Activated naive CD8-positive, alpha-beta T cell treated with anti-CD3 and anti-CD28 coated beads for 36 hours (primary cell): ENCODE data around the gene MYPOP. TPM values are rescaled to one million over a fixed set of nuclear protein-coding genes. Genes with fewer than 3 reads are reported as not detected.

Source experiments
- DNase-seq: peaks from one replicate; pipeline ENCODE4 v3.0.0; 2021
- H3K27ac Mint-ChIP-seq: one replicate; pipeline ENCODE4 v1.8.0; 2022; ENCODE audit warnings: mild to moderate bottlenecking, moderate library complexity, mixed read lengths
- H3K27me3 Mint-ChIP-seq: one replicate; pipeline ENCODE4 v1.8.0; 2022; ENCODE audit warnings: mild to moderate bottlenecking, mixed read lengths
- H3K36me3 Mint-ChIP-seq: one replicate; pipeline ENCODE4 v1.8.0; 2021; ENCODE audit warnings: mild to moderate bottlenecking, mixed read lengths
- H3K4me1 Mint-ChIP-seq: one replicate; pipeline ENCODE4 v1.8.0; 2021; ENCODE audit warnings: mixed read lengths
- H3K4me3 Mint-ChIP-seq: one replicate; pipeline ENCODE4 v1.8.0; 2022; ENCODE audit warnings: mild to moderate bottlenecking, moderate library complexity, mixed read lengths
- H3K9me3 Mint-ChIP-seq: one replicate; pipeline ENCODE4 v1.8.0; 2022; ENCODE audit warnings: mixed read lengths
- total RNA-seq, 2 experiments: library from RNA; stranded (reverse); gene quantifications; one replicate each; pipeline ENCODE4 v1.2.3, GENCODE V29; 2021

MYPOP gene
- total RNA-seq, 2 experiments from 2014 or later: 3.9 TPM

- Mint-ChIP-seq H3K4me1 (peaks cover 4% of the 10 kb centered on the region), H3K27me3 (peaks cover 22% of the 10 kb centered on the region), H3K4me3 (no peak overlapping the region), H3K36me3 (no peaks in the 10 kb centered on the region), H3K9me3 (no peaks in the 10 kb centered on the region), H3K27ac (no peak overlapping the region)
- no peak for DNase-seq
Measured at GRCh38 chr19:45919678-45920077, 17.3 kb upstream of the MYPOP start.

- H3K4me3 Mint-ChIP-seq: no peak overlapping the region
- DNase-seq: no peak
- peaks cover 23% of the 10 kb centered on the region for H3K27me3 Mint-ChIP-seq
- H3K27ac Mint-ChIP-seq: no peak overlapping the region
- H3K36me3 Mint-ChIP-seq: no peaks in the 10 kb centered on the region
- H3K4me1 Mint-ChIP-seq: peaks cover 4% of the 10 kb centered on the region
- H3K9me3 Mint-ChIP-seq: no peaks in the 10 kb centered on the region
Measured at GRCh38 chr19:45918721-45919120, 16.3 kb upstream of the MYPOP start.

GRCh38 chr19:45917421-45918091 lies 15.1 kb upstream of the MYPOP start:
- Mint-ChIP-seq H3K4me3 (no peak overlapping the region), H3K27me3 (peaks cover 35% of the 10 kb centered on the region), H3K9me3 (no peaks in the 10 kb centered on the region), H3K27ac (no peak overlapping the region), H3K36me3 (no peaks in the 10 kb centered on the region), H3K4me1 (peaks cover 4% of the 10 kb centered on the region)
- no peak for DNase-seq

- H3K36me3 Mint-ChIP-seq: no peaks in the 10 kb centered on the region
- no peaks in the 10 kb centered on the region for H3K9me3 Mint-ChIP-seq
- H3K4me3 Mint-ChIP-seq: no peak within 1 kb of the TSS
- H3K27ac Mint-ChIP-seq: no peak within 1 kb of the TSS
- peaks cover 50% of the 10 kb centered on the region for H3K27me3 Mint-ChIP-seq
- no peaks in the 10 kb centered on the region for H3K4me1 Mint-ChIP-seq
- no peak for DNase-seq
Measured at GRCh38 chr19:45913874-45914830, 11.7 kb upstream of the MYPOP start, which contains the start of gene NANOS2. Gene NANOS2 (minus strand): TSS chr19:45914778. CDS start chr19:45914693, 85 bp downstream.

GRCh38 chr19:45911291-45911690 lies 8.9 kb upstream of the MYPOP start:
- Mint-ChIP-seq H3K27ac (no peak overlapping the region), H3K36me3 (no peaks in the 10 kb centered on the region), H3K4me3 (no peak overlapping the region), H3K27me3 (peaks cover 39% of the 10 kb centered on the region), H3K9me3 (no peaks in the 10 kb centered on the region), H3K4me1 (no peaks in the 10 kb centered on the region)
- DNase-seq: no peak

GRCh38 chr19:45908956-45909355 lies 6.5 kb upstream of the MYPOP start:
- no peak for DNase-seq
- peaks cover 33% of the 10 kb centered on the region for H3K27me3 Mint-ChIP-seq
- no peaks in the 10 kb centered on the region for H3K36me3 Mint-ChIP-seq
- no peak overlapping the region for H3K27ac Mint-ChIP-seq
- no peaks in the 10 kb centered on the region for H3K4me1 Mint-ChIP-seq
- no peak overlapping the region for H3K4me3 Mint-ChIP-seq
- H3K9me3 Mint-ChIP-seq: no peaks in the 10 kb centered on the region

GRCh38 chr19:45906221-45906620 lies 3.8 kb upstream of the MYPOP start:
- H3K9me3 Mint-ChIP-seq: no peaks in the 10 kb centered on the region
- H3K27ac Mint-ChIP-seq: no peak overlapping the region
- H3K4me1 Mint-ChIP-seq: peaks cover 5% of the 10 kb centered on the region
- no peak for DNase-seq
- peaks cover 14% of the 10 kb centered on the region for H3K27me3 Mint-ChIP-seq
- no peak overlapping the region for H3K4me3 Mint-ChIP-seq
- no peaks in the 10 kb centered on the region for H3K36me3 Mint-ChIP-seq

GRCh38 chr19:45905011-45905410 lies 2.6 kb upstream of the MYPOP start:
- no peaks in the 10 kb centered on the region for H3K9me3 Mint-ChIP-seq
- no peak overlapping the region for H3K27ac Mint-ChIP-seq
- DNase-seq: no peak
- H3K36me3 Mint-ChIP-seq: peaks cover 1% of the 10 kb centered on the region
- peaks cover 11% of the 10 kb centered on the region for H3K4me1 Mint-ChIP-seq
- peaks cover 4% of the 10 kb centered on the region for H3K27me3 Mint-ChIP-seq
- H3K4me3 Mint-ChIP-seq: no peak overlapping the region

- Mint-ChIP-seq H3K4me3 (peak overlapping the region; percentile 91), H3K27ac (peak overlapping the region; percentile 74), H3K27me3 (no peaks in the 10 kb centered on the region), H3K36me3 (peaks cover 1% of the 10 kb centered on the region), H3K4me1 (peaks cover 11% of the 10 kb centered on the region), H3K9me3 (no peaks in the 10 kb centered on the region)
- DNase-seq: peak; percentile 99
Measured at GRCh38 chr19:45902651-45903625, 525 bp upstream of the MYPOP start.

- H3K9me3 Mint-ChIP-seq: no peaks in the 10 kb centered on the region
- H3K27ac Mint-ChIP-seq: no peak overlapping the region
- H3K36me3 Mint-ChIP-seq: peaks cover 1% of the 10 kb centered on the region
Measured at GRCh38 chr19:45901432-45901911, 941 bp downstream of the MYPOP start.

GRCh38 chr19:45900738-45901431 lies 1.5 kb downstream of the MYPOP start:
- no peaks in the 10 kb centered on the region for H3K9me3 Mint-ChIP-seq

More at GRCh38 chr19:45901432-45901911, 941 bp downstream of the MYPOP start:
- H3K4me3 Mint-ChIP-seq: peak overlapping the region; percentile 43
- H3K4me1 Mint-ChIP-seq: peaks cover 11% of the 10 kb centered on the region
- DNase-seq: peak; percentile 55
- no peaks in the 10 kb centered on the region for H3K27me3 Mint-ChIP-seq

GRCh38 chr19:45899919-45900589 lies 2.4 kb downstream of the MYPOP start:
- Mint-ChIP-seq H3K4me3 (no peak overlapping the region), H3K36me3 (peaks cover 6% of the 10 kb centered on the region), H3K27ac (no peak overlapping the region), H3K27me3 (no peaks in the 10 kb centered on the region), H3K4me1 (peaks cover 11% of the 10 kb centered on the region), H3K9me3 (no peaks in the 10 kb centered on the region)
- DNase-seq: no peak

More at GRCh38 chr19:45900738-45901431, 1.5 kb downstream of the MYPOP start:
- H3K4me3 Mint-ChIP-seq: peak overlapping the region; percentile 37
- H3K4me1 Mint-ChIP-seq: peaks cover 11% of the 10 kb centered on the region
- H3K27me3 Mint-ChIP-seq: no peaks in the 10 kb centered on the region
- no peak overlapping the region for H3K27ac Mint-ChIP-seq
- H3K36me3 Mint-ChIP-seq: peaks cover 1% of the 10 kb centered on the region
- DNase-seq: no peak

GRCh38 chr19:45899253-45899652 lies 3.2 kb downstream of the MYPOP start:
- H3K4me1 Mint-ChIP-seq: peaks cover 11% of the 10 kb centered on the region
- no peak for DNase-seq
- H3K4me3 Mint-ChIP-seq: no peak overlapping the region
- no peaks in the 10 kb centered on the region for H3K9me3 Mint-ChIP-seq
- no peaks in the 10 kb centered on the region for H3K27me3 Mint-ChIP-seq
- H3K27ac Mint-ChIP-seq: no peak overlapping the region
- H3K36me3 Mint-ChIP-seq: peaks cover 7% of the 10 kb centered on the region
